Esophagus squamous epithelium (tissue), 4 donors: ENCODE data around the gene SLC1A4.

Experiments used
- CTCF ChIP-seq, 6 experiments: fragments of 450-650 bp in 4 of 6; fragments of 200-600 bp in 2 of 6; sonication (generic) in 2 of 6; IDR thresholded peaks; one replicate each; pipeline ENCODE4 v1.5.1; 2016 to 2019; ENCODE audit warnings: antibody characterized with exemption in 6 of 6, mild to moderate bottlenecking in 4 of 6, moderate library complexity in 4 of 6
- POLR2A ChIP-seq, 4 donors: fragments of 450-650 bp; IDR thresholded peaks; one replicate each; pipeline ENCODE4 v1.6.1; 2017; ENCODE audit warnings: antibody characterized with exemption in 4 of 4, mild to moderate bottlenecking in 4 of 4, moderate library complexity in 3 of 4

GRCh38 chr2:65067806-65068553, 78.8 kb downstream of the SLC1A4 start:
- TF ChIP-seq POLR2A (IDR thresholded peaks at IDR 0.05) = no peak
- peak in 1 of 6 experiments; percentile 8 for TF ChIP-seq CTCF (IDR thresholded peaks at IDR 0.05)
